Liver (tissue), 9 donors: ENCODE measurements around the gene PEX6. TPM values are rescaled to one million over a fixed set of nuclear protein-coding genes. Genes with fewer than 3 reads are reported as not detected.

Source experiments
- DNase-seq: peaks from one replicate; pipeline ENCODE4 v3.0.0-alpha.2; 2017; ENCODE audit warnings: low spot score
- H3K27ac ChIP-seq, 2 donors: one replicate each; pipeline ENCODE4 v1.7.0; 2013; ENCODE audit warnings: inconsistent platforms in 2 of 2, low read length in 2 of 2, control low read depth in 1 of 2, low read depth in 1 of 2, mild to moderate bottlenecking in 1 of 2
- H3K27me3 ChIP-seq, 4 donors: one replicate each; pipeline versions ENCODE4 v1.6.1 to v1.7.0; 2013; ENCODE audit warnings: low read length in 3 of 4, inconsistent platforms in 1 of 4, mild to moderate bottlenecking in 1 of 4, moderate library complexity in 1 of 4; ENCODE audit not compliant: control insufficient read depth in 4 of 4, insufficient read depth in 4 of 4
- H3K36me3 ChIP-seq, 4 donors: one replicate each; pipeline versions ENCODE4 v1.6.1 to v1.7.0; 2013; ENCODE audit warnings: low read length in 3 of 4, mild to moderate bottlenecking in 3 of 4, low read depth in 1 of 4, moderate library complexity in 1 of 4; ENCODE audit not compliant: control insufficient read depth in 4 of 4, insufficient read depth in 3 of 4
- H3K4me1 ChIP-seq, 4 donors: one replicate each; pipeline versions ENCODE4 v1.6.1 to v1.7.0; 2013; ENCODE audit warnings: low read length in 3 of 4, mild to moderate bottlenecking in 3 of 4, moderate library complexity in 1 of 4; ENCODE audit not compliant: control insufficient read depth in 4 of 4, insufficient read depth in 4 of 4
- H3K4me3 ChIP-seq, 3 donors: one replicate each; pipeline versions ENCODE4 v1.6.1 to v1.7.0; 2013; ENCODE audit warnings: low read length in 3 of 3, control low read depth in 1 of 3, low read depth in 1 of 3, mild to moderate bottlenecking in 1 of 3
- H3K9ac ChIP-seq, 2 donors: one replicate each; pipeline ENCODE4 v1.7.0; 2013; ENCODE audit warnings: low read length in 2 of 2, mild to moderate bottlenecking in 2 of 2, moderate library complexity in 2 of 2, control low read depth in 1 of 2, low read depth in 1 of 2
- H3K9me3 ChIP-seq, 4 donors: one replicate each; pipeline versions ENCODE4 v1.6.1 to v1.7.0; 2013; ENCODE audit warnings: low read length in 3 of 4; ENCODE audit not compliant: control insufficient read depth in 4 of 4
- EGR1 ChIP-seq, 2 donors: IDR thresholded peaks; 2 replicates each; pipeline ENCODE4 v1.6.1; 2016 to 2018; ENCODE audit warnings: antibody characterized with exemption in 2 of 2, low read depth in 2 of 2
- FOXA1 ChIP-seq: IDR thresholded peaks from 2 replicates; pipeline ENCODE4 v1.6.1; 2016; ENCODE audit warnings: antibody characterized with exemption
- FOXA2 ChIP-seq: IDR thresholded peaks from 2 replicates; pipeline ENCODE4 v1.6.1; 2016; ENCODE audit warnings: antibody characterized with exemption
- GABPA ChIP-seq, 2 donors: IDR thresholded peaks in 1 of 2; conservative IDR thresholded peaks in 1 of 2; 2 replicates each; pipeline ENCODE4 v1.6.1; 2016; ENCODE audit warnings: antibody characterized with exemption in 2 of 2, mild to moderate bottlenecking in 1 of 2, moderate library complexity in 1 of 2
- HNF4A ChIP-seq, 2 donors: conservative IDR thresholded peaks; 2 replicates each; pipeline ENCODE4 v1.6.1; 2016; ENCODE audit warnings: antibody characterized with exemption in 2 of 2, mild to moderate bottlenecking in 2 of 2
- HNF4G ChIP-seq: IDR thresholded peaks from 2 replicates; pipeline ENCODE4 v1.6.1; 2016; ENCODE audit warnings: antibody characterized with exemption
- JUND ChIP-seq, 2 donors: IDR thresholded peaks; 2 replicates each; pipeline ENCODE4 v1.6.1; 2016; ENCODE audit warnings: antibody characterized with exemption in 2 of 2
- NR2F2 ChIP-seq: IDR thresholded peaks from 2 replicates; pipeline ENCODE4 v1.6.1; 2016; ENCODE audit warnings: antibody characterized with exemption
- RAD21 ChIP-seq, 2 donors: IDR thresholded peaks; 2 replicates each; pipeline ENCODE4 v1.6.1; 2016; ENCODE audit warnings: antibody characterized with exemption in 2 of 2, mild to moderate bottlenecking in 2 of 2
- RXRA ChIP-seq, 2 donors: IDR thresholded peaks; 2 replicates each; pipeline ENCODE4 v1.6.1; 2017 to 2018; ENCODE audit warnings: antibody characterized with exemption in 2 of 2, mild to moderate bottlenecking in 1 of 2
- SP1 ChIP-seq: IDR thresholded peaks from 2 replicates; pipeline ENCODE4 v1.6.1; 2018; ENCODE audit warnings: antibody characterized with exemption, mild to moderate bottlenecking
- TAF1 ChIP-seq: conservative IDR thresholded peaks from 2 replicates; pipeline ENCODE4 v1.6.1; 2016; ENCODE audit warnings: antibody characterized with exemption, mild to moderate bottlenecking
- YY1 ChIP-seq: IDR thresholded peaks from 2 replicates; pipeline ENCODE4 v1.6.1; 2016; ENCODE audit warnings: antibody characterized with exemption, mild to moderate bottlenecking
- WGBS: extraction: QIAGEN DNeasy Blood & Tissue Kit; methylation state at CpG from one replicate; pipeline ENCODE4 v1.1.7; 2013; 5-methylcytosine and 5-hydroxymethylcytosine counted together
- polyA plus RNA-seq, 2 donors: library from polyadenylated mRNA; stranded (reverse) in 1 of 2; unstranded in 1 of 2; fragments of 200-250 nt in 1 of 2; fragments of >200 nt in 1 of 2; fragmentation: Nextera tagmentation in 1 of 2; extraction: Ambion mirVana in 1 of 2; gene quantifications; one replicate each; pipeline versions ENCODE4 v1.2.1 to v1.2.3, GENCODE V29; 2013 to 2015
- total RNA-seq, 2 donors: library from RNA; depleted of rRNA; stranded (reverse); fragments of >200 nt; gene quantifications; one replicate each; pipeline ENCODE4 v1.2.3, GENCODE V29; 2014
- TF ChIP-seq, protein P1 (sequence below): IDR thresholded peaks from 2 replicates; pipeline ENCODE4 v1.6.1; 2016; ENCODE audit warnings: antibody characterized with exemption, mild to moderate bottlenecking
- TF ChIP-seq, protein P2 (sequence below): fragments of 150-350 bp; IDR thresholded peaks from 2 replicates; pipeline ENCODE4 v1.5.1; 2017; ENCODE audit warnings: improper control_type of control experiment, low read depth, low read length; ENCODE audit not compliant: missing input control
- TF ChIP-seq, protein P3 (sequence below): IDR thresholded peaks from 2 replicates; pipeline ENCODE4 v1.6.1; 2016; ENCODE audit warnings: antibody characterized with exemption
- TF ChIP-seq, protein P4 (sequence below): IDR thresholded peaks from 2 replicates; pipeline ENCODE4 v1.6.1; 2016; ENCODE audit warnings: antibody characterized with exemption
- donor health status: healthy.
- donor health status: healthy.
- donor health status: healthy.
- donor health status: healthy.
- donor health status: healthy.

Gene PEX6
- total and polyA plus RNA-seq, 4 donors: 5.4 to 20.7 (median 15.2) TPM

DNA sequence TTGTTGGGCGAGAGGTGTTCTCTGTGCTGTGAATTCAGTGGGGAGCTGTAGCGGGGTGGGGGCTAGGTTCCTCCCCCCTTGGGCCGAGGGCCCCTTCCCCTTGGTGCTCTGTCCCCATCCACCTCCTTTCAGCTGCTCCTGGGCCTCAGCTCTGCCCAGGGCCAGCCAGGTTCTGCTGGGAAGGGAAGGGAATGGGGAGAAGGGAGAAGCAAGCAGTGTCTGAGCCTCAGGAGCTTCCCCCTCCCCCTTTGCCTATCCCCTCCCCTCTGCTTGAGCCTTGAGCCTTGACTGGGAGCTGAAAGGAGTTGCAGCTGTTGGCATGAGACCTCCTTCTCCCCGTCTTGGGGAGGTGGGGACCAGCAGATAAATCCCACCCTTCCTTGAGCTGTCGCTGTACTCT, 41.9 kb upstream of the PEX6 start:
- H3K9ac ChIP-seq: peak overlapping the region; percentile 48 to 53
- peaks cover 0 to 34% (median 21%) of the 10 kb centered on the region in 4 donors for H3K36me3 ChIP-seq
- H3K9me3 ChIP-seq: no peaks in the 10 kb centered on the region
- WGBS: 61% methylated on average over 5 of the region's 5 CpGs
- H3K4me1 ChIP-seq: peaks cover 2 to 15% (median 13%) of the 10 kb centered on the region in 4 donors
- peak overlapping the region; percentile 86 to 95 for H3K27ac ChIP-seq
- TF ChIP-seq NR2F2 (no peak), HNF4A (conservative IDR thresholded peaks at IDR 0.05) (no peak), RAD21 (IDR thresholded peaks at IDR 0.05) (no peak), HNF4G (no peak), TAF1 (no peak), GABPA (IDR thresholded peaks at IDR 0.05 in 1 of 2, conservative IDR thresholded peaks at IDR 0.05 in 1 of 2) (no peak), RXRA (IDR thresholded peaks at IDR 0.05) (no peak), JUND (IDR thresholded peaks at IDR 0.05) (no peak), SP1 (no peak), YY1 (no peak), FOXA1 (no peak), FOXA2 (no peak), EGR1 (IDR thresholded peaks at IDR 0.05; ENCODE audit: low read depth in 2 of 2) (no peak)
- TF ChIP-seq, protein P1, sequence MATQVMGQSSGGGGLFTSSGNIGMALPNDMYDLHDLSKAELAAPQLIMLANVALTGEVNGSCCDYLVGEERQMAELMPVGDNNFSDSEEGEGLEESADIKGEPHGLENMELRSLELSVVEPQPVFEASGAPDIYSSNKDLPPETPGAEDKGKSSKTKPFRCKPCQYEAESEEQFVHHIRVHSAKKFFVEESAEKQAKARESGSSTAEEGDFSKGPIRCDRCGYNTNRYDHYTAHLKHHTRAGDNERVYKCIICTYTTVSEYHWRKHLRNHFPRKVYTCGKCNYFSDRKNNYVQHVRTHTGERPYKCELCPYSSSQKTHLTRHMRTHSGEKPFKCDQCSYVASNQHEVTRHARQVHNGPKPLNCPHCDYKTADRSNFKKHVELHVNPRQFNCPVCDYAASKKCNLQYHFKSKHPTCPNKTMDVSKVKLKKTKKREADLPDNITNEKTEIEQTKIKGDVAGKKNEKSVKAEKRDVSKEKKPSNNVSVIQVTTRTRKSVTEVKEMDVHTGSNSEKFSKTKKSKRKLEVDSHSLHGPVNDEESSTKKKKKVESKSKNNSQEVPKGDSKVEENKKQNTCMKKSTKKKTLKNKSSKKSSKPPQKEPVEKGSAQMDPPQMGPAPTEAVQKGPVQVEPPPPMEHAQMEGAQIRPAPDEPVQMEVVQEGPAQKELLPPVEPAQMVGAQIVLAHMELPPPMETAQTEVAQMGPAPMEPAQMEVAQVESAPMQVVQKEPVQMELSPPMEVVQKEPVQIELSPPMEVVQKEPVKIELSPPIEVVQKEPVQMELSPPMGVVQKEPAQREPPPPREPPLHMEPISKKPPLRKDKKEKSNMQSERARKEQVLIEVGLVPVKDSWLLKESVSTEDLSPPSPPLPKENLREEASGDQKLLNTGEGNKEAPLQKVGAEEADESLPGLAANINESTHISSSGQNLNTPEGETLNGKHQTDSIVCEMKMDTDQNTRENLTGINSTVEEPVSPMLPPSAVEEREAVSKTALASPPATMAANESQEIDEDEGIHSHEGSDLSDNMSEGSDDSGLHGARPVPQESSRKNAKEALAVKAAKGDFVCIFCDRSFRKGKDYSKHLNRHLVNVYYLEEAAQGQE: no peak
- TF ChIP-seq, protein P2, sequence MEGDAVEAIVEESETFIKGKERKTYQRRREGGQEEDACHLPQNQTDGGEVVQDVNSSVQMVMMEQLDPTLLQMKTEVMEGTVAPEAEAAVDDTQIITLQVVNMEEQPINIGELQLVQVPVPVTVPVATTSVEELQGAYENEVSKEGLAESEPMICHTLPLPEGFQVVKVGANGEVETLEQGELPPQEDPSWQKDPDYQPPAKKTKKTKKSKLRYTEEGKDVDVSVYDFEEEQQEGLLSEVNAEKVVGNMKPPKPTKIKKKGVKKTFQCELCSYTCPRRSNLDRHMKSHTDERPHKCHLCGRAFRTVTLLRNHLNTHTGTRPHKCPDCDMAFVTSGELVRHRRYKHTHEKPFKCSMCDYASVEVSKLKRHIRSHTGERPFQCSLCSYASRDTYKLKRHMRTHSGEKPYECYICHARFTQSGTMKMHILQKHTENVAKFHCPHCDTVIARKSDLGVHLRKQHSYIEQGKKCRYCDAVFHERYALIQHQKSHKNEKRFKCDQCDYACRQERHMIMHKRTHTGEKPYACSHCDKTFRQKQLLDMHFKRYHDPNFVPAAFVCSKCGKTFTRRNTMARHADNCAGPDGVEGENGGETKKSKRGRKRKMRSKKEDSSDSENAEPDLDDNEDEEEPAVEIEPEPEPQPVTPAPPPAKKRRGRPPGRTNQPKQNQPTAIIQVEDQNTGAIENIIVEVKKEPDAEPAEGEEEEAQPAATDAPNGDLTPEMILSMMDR: no peak
- TF ChIP-seq, protein P3, sequence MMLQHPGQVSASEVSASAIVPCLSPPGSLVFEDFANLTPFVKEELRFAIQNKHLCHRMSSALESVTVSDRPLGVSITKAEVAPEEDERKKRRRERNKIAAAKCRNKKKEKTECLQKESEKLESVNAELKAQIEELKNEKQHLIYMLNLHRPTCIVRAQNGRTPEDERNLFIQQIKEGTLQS: no peak
- TF ChIP-seq, protein P4, sequence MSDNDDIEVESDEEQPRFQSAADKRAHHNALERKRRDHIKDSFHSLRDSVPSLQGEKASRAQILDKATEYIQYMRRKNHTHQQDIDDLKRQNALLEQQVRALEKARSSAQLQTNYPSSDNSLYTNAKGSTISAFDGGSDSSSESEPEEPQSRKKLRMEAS: no peak
- peak overlapping the region; percentile 92 to 100 (median 94) for H3K4me3 ChIP-seq
- no peak for DNase-seq
- H3K27me3 ChIP-seq: no peaks in the 10 kb centered on the region

DNA sequence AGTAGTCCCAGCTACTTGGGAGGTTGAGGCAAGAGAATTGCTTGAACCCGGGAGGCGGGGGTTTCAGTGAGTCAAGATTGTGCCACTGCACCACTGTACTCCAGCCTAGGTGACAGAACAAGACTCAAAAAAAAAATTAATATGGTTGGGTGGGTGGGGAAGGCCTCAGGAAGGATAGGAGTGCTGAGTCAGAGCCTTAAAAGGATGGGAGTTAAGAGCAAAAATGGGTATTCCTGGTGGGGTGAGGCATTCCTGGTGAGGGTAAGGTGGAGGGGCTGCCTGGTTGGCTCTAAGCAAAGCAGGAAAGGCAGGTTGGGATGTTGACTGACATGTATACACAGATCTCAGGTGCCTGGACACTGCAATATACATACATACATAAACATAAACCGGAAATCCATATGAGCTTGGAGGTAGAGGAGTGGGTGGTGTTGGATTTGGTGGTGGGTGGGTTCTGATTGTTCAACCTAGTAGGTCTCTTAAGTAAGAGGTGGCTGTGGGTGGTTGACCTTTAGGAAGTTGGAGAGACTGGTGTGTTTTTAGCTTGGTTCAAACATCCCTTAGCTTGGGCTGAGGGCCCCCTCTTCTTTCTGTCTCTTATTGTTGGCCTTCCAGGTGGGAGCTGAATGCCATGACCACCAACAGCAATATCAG, 41.2 kb upstream of the PEX6 start:
- DNase-seq: no peak
- Histone ChIP-seq H3K27me3 (no peaks in the 10 kb centered on the region), H3K4me1 (peaks cover 2 to 19% (median 15%) of the 10 kb centered on the region in 4 donors), H3K9me3 (no peaks in the 10 kb centered on the region), H3K27ac (no peak overlapping the region), H3K9ac (no peak overlapping the region), H3K4me3 (no peak overlapping the region), H3K36me3 (peaks cover 0 to 31% (median 19%) of the 10 kb centered on the region in 4 donors)
- 98% methylated on average over 3 of the region's 3 CpGs for WGBS
- TF ChIP-seq TAF1 (no peak), GABPA (IDR thresholded peaks at IDR 0.05 in 1 of 2, conservative IDR thresholded peaks at IDR 0.05 in 1 of 2) (no peak), HNF4A (conservative IDR thresholded peaks at IDR 0.05) (no peak), RXRA (IDR thresholded peaks at IDR 0.05) (no peak), RAD21 (IDR thresholded peaks at IDR 0.05) (no peak), NR2F2 (no peak), JUND (IDR thresholded peaks at IDR 0.05) (no peak)
- TF ChIP-seq, protein P3: no peak
- TF ChIP-seq, protein P2: no peak
